PFSK-1 (cell line): ENCODE measurements around the gene TBX2.

ENCODE experiments used
- FOXP2 ChIP-seq: optimal IDR thresholded peaks from 2 replicates; pipeline ENCODE3; 2011; ENCODE audit warnings: borderline replicate concordance, control low read depth, inconsistent platforms; ENCODE audit not compliant: insufficient read depth; ENCODE audit errors: extremely low read length, extremely low read depth
- POLR2AphosphoS5 ChIP-seq: IDR thresholded peaks from 2 replicates; pipeline ENCODE4 v1.6.1; 2012; ENCODE audit warnings: low read depth, mild to moderate bottlenecking, control low read depth, low read length, moderate library complexity
- SIN3A ChIP-seq: IDR thresholded peaks from 2 replicates; pipeline ENCODE4 v1.6.1; 2012; ENCODE audit warnings: mild to moderate bottlenecking, low read length, moderate library complexity, borderline replicate concordance; ENCODE audit not compliant: insufficient read depth
- TAF1 ChIP-seq: IDR thresholded peaks from 2 replicates; pipeline ENCODE4 v1.6.1; 2012; ENCODE audit warnings: low read length, control low read depth, borderline replicate concordance; ENCODE audit not compliant: insufficient read depth
- TF ChIP-seq, protein P1 (sequence below), 2 experiments: IDR thresholded peaks; 2 replicates each; pipeline versions ENCODE4 v1.6.1 to v1.8.0; 2011 to 2012; ENCODE audit warnings: low read depth in 2 of 2, low read length in 2 of 2, control low read depth in 1 of 2, inconsistent platforms in 1 of 2, mild to moderate bottlenecking in 1 of 2, moderate library complexity in 1 of 2; ENCODE audit not compliant: insufficient read depth in 1 of 2

TBX2 gene

DNA sequence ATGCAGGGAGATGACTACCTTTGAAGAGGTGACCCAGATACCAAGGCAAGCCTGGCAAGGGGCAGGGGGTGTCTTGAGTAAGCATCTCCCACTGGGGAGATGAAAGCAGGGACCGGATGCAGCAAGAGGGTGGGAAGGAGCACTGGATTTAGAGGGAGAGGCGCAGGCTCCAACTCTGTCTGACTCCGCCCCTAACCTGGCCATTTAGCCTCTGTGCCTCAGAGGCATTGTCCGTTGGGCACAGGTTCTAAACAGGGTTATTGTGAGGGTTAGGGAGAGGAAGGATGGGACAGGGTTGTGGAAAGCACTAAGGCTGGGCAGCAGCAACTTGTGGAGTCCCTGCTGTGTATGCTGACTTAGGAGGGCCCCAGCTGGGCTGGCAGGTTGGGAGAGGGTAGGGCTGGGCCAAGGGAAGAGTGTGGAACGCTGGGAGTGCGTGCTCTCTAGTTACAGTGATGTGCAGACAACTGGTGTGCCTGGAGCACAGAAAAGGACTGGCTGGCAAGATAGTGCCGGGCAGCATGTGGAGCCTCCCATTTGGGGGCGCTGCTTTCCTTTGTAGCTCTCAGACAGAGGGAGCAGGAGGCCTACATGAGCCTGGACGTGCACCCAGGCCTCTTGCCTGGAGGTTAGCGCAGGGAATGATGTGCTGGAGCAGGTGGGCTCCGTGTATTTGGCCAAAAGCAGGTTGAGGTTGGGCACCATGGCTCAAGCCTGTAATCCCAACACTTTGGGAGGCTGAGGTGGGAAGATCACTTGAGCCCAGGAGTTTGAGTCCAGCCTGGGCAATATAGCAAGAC is 26.2 kb downstream of the TBX2 start:
- TF ChIP-seq, protein P1, sequence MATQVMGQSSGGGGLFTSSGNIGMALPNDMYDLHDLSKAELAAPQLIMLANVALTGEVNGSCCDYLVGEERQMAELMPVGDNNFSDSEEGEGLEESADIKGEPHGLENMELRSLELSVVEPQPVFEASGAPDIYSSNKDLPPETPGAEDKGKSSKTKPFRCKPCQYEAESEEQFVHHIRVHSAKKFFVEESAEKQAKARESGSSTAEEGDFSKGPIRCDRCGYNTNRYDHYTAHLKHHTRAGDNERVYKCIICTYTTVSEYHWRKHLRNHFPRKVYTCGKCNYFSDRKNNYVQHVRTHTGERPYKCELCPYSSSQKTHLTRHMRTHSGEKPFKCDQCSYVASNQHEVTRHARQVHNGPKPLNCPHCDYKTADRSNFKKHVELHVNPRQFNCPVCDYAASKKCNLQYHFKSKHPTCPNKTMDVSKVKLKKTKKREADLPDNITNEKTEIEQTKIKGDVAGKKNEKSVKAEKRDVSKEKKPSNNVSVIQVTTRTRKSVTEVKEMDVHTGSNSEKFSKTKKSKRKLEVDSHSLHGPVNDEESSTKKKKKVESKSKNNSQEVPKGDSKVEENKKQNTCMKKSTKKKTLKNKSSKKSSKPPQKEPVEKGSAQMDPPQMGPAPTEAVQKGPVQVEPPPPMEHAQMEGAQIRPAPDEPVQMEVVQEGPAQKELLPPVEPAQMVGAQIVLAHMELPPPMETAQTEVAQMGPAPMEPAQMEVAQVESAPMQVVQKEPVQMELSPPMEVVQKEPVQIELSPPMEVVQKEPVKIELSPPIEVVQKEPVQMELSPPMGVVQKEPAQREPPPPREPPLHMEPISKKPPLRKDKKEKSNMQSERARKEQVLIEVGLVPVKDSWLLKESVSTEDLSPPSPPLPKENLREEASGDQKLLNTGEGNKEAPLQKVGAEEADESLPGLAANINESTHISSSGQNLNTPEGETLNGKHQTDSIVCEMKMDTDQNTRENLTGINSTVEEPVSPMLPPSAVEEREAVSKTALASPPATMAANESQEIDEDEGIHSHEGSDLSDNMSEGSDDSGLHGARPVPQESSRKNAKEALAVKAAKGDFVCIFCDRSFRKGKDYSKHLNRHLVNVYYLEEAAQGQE (IDR thresholded peaks at IDR 0.05; ENCODE audit: insufficient read depth in 1 of 2, low read depth in 2 of 2, low read length in 2 of 2) = no peak
- no peak for TF ChIP-seq TAF1
- TF ChIP-seq FOXP2 = no peak

GRCh38 chr17:61426482-61427304 is 27.1 kb downstream of the TBX2 start:
- TF ChIP-seq POLR2AphosphoS5 = no peak
- TF ChIP-seq, protein P1 (IDR thresholded peaks at IDR 0.05; ENCODE audit: insufficient read depth in 1 of 2, low read depth in 2 of 2, low read length in 2 of 2) = no peak
- no peak for TF ChIP-seq SIN3A
- no peak for TF ChIP-seq FOXP2
- TF ChIP-seq TAF1 = no peak

DNA sequence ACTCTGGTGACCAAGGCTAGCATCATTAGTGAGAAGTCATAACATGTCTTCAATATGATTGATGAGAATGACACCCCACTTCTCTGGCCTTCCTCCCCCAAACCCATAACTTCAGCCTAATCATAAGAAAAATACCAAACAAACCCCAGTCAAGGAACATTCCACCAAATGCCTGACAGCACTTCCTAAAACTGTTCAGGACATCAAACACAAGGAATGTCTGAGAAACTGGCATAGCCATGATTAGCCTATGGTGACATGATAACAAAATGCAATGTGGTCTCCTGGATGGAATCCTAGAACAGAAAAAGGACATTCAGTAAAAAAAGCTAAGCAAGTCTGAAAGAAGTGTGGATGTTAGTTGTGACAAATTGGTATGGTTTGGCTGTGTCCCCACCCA is 27.9 kb downstream of the TBX2 start:
- TF ChIP-seq TAF1 = no peak
- TF ChIP-seq SIN3A = no peak
- TF ChIP-seq, protein P1 (IDR thresholded peaks at IDR 0.05; ENCODE audit: insufficient read depth in 1 of 2, low read depth in 2 of 2, low read length in 2 of 2) = no peak
- TF ChIP-seq POLR2AphosphoS5 = no peak
- TF ChIP-seq FOXP2 = no peak

DNA sequence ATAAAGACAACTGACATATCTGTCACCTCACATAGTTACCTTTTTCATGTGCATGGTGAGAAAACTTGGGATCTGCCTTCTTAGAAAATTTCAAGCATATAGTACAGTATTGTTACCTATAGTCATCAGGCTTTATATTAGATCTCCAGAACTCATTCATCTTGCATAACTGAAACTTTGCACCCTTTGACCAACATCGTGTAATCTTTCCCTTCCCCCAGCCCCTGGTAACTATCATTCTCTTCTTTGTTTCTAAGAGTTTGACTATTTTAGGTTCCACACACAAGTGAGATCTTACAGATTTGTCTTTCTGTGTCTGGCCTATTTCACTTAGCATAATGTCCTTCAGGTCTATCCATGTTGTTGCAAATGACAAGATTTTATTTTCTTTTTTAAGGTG is 29.6 kb downstream of the TBX2 start:
- TF ChIP-seq, protein P1 (IDR thresholded peaks at IDR 0.05; ENCODE audit: insufficient read depth in 1 of 2, low read depth in 2 of 2, low read length in 2 of 2) = no peak
- TF ChIP-seq TAF1 (no peak), POLR2AphosphoS5 (no peak), SIN3A (no peak), FOXP2 (no peak)
